Keratinocyte (primary cell): ENCODE results near the gene ZNF577. TPM values are rescaled to one million over a fixed set of nuclear protein-coding genes. Genes with fewer than 3 reads are reported as not detected.

ENCODE experiments used
- DNase-seq: peaks from one replicate; pipeline ENCODE4 v3.0.0-alpha.2; 2011; ENCODE audit warnings: low read depth, missing footprints, low spot score
- FAIRE-seq: peaks from 2 replicates; lab custom pipeline; 2011; peaks lifted over from hg19 to GRCh38; lab: Jason Lieb, UNC
- H2AFZ ChIP-seq: 2 replicates; pipeline ENCODE4 v1.6.0; 2012; ENCODE audit warnings: low read length, control low read depth, inconsistent platforms; ENCODE audit not compliant: control insufficient read depth
- H3K27ac ChIP-seq: 2 replicates; pipeline ENCODE4 v1.5.1; 2011; ENCODE audit warnings: low read length; ENCODE audit not compliant: control insufficient read depth, insufficient read depth
- H3K27me3 ChIP-seq: 3 replicates; pipeline ENCODE4 v1.6.0; 2011; ENCODE audit warnings: low read length; ENCODE audit not compliant: control insufficient read depth, insufficient read depth; ENCODE audit errors: extremely low read depth
- H3K36me3 ChIP-seq, 2 experiments: 2 replicates in 1 of 2; 3 replicates in 1 of 2; pipeline ENCODE4 v1.5.1; 2011; ENCODE audit warnings: low read length in 2 of 2, mild to moderate bottlenecking in 1 of 2; ENCODE audit not compliant: control insufficient read depth in 2 of 2, insufficient read depth in 2 of 2; ENCODE audit errors: extremely low read depth in 1 of 2
- H3K4me1 ChIP-seq: 3 replicates; pipeline ENCODE4 v1.5.1; 2011; ENCODE audit warnings: low read length; ENCODE audit not compliant: control insufficient read depth, insufficient read depth; ENCODE audit errors: extremely low read depth
- H3K4me2 ChIP-seq: 3 replicates; pipeline ENCODE4 v1.6.0; 2011; ENCODE audit warnings: low read depth, low read length; ENCODE audit not compliant: control insufficient read depth, insufficient read depth; ENCODE audit errors: extremely low read depth
- H3K4me3 ChIP-seq, 3 experiments: fragments of 200-600 bp in 1 of 3; sonication (generic) in 1 of 3; 2 replicates in 2 of 3; 3 replicates in 1 of 3; pipeline ENCODE4 v1.5.1; 2011 to 2016; ENCODE audit warnings: low read length in 3 of 3, mild to moderate bottlenecking in 3 of 3, control low read depth in 2 of 3, inconsistent platforms in 1 of 3, low read depth in 1 of 3, mixed read lengths in 1 of 3, mixed run types in 1 of 3, moderate library complexity in 1 of 3; ENCODE audit not compliant: control insufficient read depth in 2 of 3, insufficient read depth in 2 of 3; ENCODE audit errors: extremely low read depth in 1 of 3
- H3K79me2 ChIP-seq: 2 replicates; pipeline ENCODE4 v1.6.0; 2012; ENCODE audit warnings: low read length; ENCODE audit not compliant: control insufficient read depth, insufficient read depth
- H3K9ac ChIP-seq: 3 replicates; pipeline ENCODE4 v1.6.0; 2011; ENCODE audit warnings: low read length; ENCODE audit not compliant: control insufficient read depth, insufficient read depth; ENCODE audit errors: extremely low read depth
- H3K9me1 ChIP-seq: 3 replicates; pipeline ENCODE4 v1.6.0; 2011; ENCODE audit warnings: low read length; ENCODE audit not compliant: control insufficient read depth, insufficient read depth; ENCODE audit errors: extremely low read depth
- H3K9me3 ChIP-seq: 2 replicates; pipeline ENCODE4 v1.5.1; 2012; ENCODE audit warnings: low read depth, low read length; ENCODE audit not compliant: control insufficient read depth
- H4K20me1 ChIP-seq: 3 replicates; pipeline ENCODE4 v1.6.0; 2011; ENCODE audit warnings: low read length; ENCODE audit not compliant: control insufficient read depth, insufficient read depth; ENCODE audit errors: extremely low read depth
- EZH2 ChIP-seq: IDR thresholded peaks from one replicate; pipeline ENCODE4 v1.6.1; 2012; ENCODE audit warnings: inconsistent platforms, mild to moderate bottlenecking, low read length, moderate library complexity
- dilution Hi-C: fragments of 300-500 bp; cut with MboI; formaldehyde crosslinking; loops from one replicate; pipeline ENCODE4 v1.7.0; 2020; ENCODE audit warnings: low sequenced_read_pairs; ENCODE audit not compliant: extremely low pct_ligation_motif_present
- polyA plus RNA-seq, 5 experiments: library from polyadenylated mRNA; depleted of rRNA in 3 of 5; stranded (reverse) in 3 of 5; stranded (forward) in 1 of 5; unstranded in 1 of 5; fragments of >200 nt; gene quantifications; 1 replicate in 1 of 5; 2 replicates in 3 of 5; 3 replicates in 1 of 5; pipeline versions ENCODE4 v1.2.1 to v1.2.3, GENCODE V29; 2011 to 2012; ENCODE audit warnings: missing spikeins in 2 of 5, low read depth in 1 of 5, low replicate concordance in 1 of 5
- TF ChIP-seq, protein P1 (sequence below), 3 experiments: IDR thresholded peaks in 1 of 3; conservative IDR thresholded peaks in 1 of 3; optimal IDR thresholded peaks in 1 of 3; 2 replicates in 2 of 3; 3 replicates in 1 of 3; pipeline versions ENCODE3 to v1.5.1; 2011; ENCODE audit warnings: low read length in 3 of 3, mild to moderate bottlenecking in 3 of 3, moderate library complexity in 2 of 3, control low read depth in 1 of 3, inconsistent platforms in 1 of 3; ENCODE audit not compliant: insufficient read depth in 2 of 3; ENCODE audit errors: extremely low read depth in 1 of 3

The ZNF577 gene
- polyA plus RNA-seq, 1 donor (not counting 4 experiments of a cell fraction or from before 2014, with no cell fraction given) = 10.4 TPM

DNA sequence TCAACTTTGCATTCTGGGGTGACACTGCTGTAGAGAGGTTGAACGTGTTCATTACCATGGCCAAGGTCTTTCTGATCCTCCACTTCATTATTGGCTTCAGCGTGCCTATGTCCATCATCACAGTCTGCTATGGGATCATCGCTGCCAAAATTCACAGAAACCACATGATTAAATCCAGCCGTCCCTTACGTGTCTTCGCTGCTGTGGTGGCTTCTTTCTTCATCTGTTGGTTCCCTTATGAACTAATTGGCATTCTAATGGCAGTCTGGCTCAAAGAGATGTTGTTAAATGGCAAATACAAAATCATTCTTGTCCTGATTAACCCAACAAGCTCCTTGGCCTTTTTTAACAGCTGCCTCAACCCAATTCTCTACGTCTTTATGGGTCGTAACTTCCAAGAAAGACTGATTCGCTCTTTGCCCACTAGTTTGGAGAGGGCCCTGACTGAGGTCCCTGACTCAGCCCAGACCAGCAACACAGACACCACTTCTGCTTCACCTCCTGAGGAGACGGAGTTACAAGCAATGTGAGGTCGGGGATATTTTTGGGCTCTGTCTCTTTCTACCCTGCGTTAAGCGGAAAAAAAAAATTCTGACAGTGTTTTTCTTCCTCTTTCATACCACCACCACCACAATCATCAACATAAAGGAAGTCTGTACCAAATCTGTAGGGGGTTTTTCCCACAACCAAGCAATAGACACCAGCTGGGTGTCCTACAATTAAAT is 63.3 kb downstream of the ZNF577 start:
- no peak overlapping the region for H3K9ac ChIP-seq
- H3K79me2 ChIP-seq = no peaks in the 10 kb centered on the region
- no peak overlapping the region for H3K4me2 ChIP-seq
- no peak overlapping the region for H2AFZ ChIP-seq
- no peak overlapping the region for H3K27ac ChIP-seq
- no peaks in the 10 kb centered on the region for H4K20me1 ChIP-seq
- H3K27me3 ChIP-seq = no peaks in the 10 kb centered on the region
- no peaks in the 10 kb centered on the region for H3K4me1 ChIP-seq
- no peaks in the 10 kb centered on the region for H3K9me1 ChIP-seq
- no peak for FAIRE-seq
- no peaks in the 10 kb centered on the region for H3K36me3 ChIP-seq
- no peak for DNase-seq
- H3K9me3 ChIP-seq = no peaks in the 10 kb centered on the region
- no peak overlapping the region for H3K4me3 ChIP-seq
- dilution Hi-C loops = no loop called here
- TF ChIP-seq, protein P1, sequence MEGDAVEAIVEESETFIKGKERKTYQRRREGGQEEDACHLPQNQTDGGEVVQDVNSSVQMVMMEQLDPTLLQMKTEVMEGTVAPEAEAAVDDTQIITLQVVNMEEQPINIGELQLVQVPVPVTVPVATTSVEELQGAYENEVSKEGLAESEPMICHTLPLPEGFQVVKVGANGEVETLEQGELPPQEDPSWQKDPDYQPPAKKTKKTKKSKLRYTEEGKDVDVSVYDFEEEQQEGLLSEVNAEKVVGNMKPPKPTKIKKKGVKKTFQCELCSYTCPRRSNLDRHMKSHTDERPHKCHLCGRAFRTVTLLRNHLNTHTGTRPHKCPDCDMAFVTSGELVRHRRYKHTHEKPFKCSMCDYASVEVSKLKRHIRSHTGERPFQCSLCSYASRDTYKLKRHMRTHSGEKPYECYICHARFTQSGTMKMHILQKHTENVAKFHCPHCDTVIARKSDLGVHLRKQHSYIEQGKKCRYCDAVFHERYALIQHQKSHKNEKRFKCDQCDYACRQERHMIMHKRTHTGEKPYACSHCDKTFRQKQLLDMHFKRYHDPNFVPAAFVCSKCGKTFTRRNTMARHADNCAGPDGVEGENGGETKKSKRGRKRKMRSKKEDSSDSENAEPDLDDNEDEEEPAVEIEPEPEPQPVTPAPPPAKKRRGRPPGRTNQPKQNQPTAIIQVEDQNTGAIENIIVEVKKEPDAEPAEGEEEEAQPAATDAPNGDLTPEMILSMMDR (optimal IDR thresholded peaks at IDR 0.05 in 1 of 3, IDR thresholded peaks at IDR 0.05 in 1 of 3, conservative IDR thresholded peaks at IDR 0.05 in 1 of 3; ENCODE audit: extremely low read depth in 1 of 3, insufficient read depth in 2 of 3, low read length in 3 of 3) = no peak
- no peak for TF ChIP-seq EZH2

DNA sequence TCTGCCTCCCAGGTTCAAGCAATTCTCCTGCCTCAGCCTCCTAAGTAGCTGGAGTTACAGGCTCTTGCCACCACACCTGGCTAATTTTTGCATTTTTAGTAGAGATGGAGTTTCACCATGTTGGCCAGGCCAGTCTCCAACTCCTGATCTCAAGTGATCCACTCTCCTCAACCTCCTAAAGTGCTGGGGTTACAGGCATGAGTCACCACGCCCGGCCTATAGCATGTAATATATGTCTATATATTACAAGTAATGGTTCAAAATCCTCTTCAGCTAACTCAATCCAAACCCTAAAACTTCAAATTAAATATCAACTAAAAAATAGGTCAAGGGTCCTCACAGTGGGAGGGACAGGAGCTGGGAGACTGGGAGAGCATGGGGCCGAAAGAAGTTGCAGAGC is 64.8 kb downstream of the ZNF577 start:
- Histone ChIP-seq H3K4me1 (no peaks in the 10 kb centered on the region), H3K9ac (no peak overlapping the region), H3K27me3 (no peaks in the 10 kb centered on the region), H3K9me3 (no peaks in the 10 kb centered on the region), H3K9me1 (no peaks in the 10 kb centered on the region), H3K36me3 (no peaks in the 10 kb centered on the region), H2AFZ (no peak overlapping the region), H3K79me2 (no peaks in the 10 kb centered on the region), H4K20me1 (no peaks in the 10 kb centered on the region), H3K4me3 (no peak overlapping the region), H3K27ac (no peak overlapping the region), H3K4me2 (no peak overlapping the region)
- no peak for FAIRE-seq
- dilution Hi-C loops = no loop called here
- no peak for TF ChIP-seq EZH2
- TF ChIP-seq, protein P1 (optimal IDR thresholded peaks at IDR 0.05 in 1 of 3, IDR thresholded peaks at IDR 0.05 in 1 of 3, conservative IDR thresholded peaks at IDR 0.05 in 1 of 3; ENCODE audit: extremely low read depth in 1 of 3, insufficient read depth in 2 of 3, low read length in 3 of 3) = no peak
- no peak for DNase-seq
